Fibroblast of skin of scalp (primary cell): ENCODE results near the gene RAPGEF1.

Experiments used
- DNase-seq: peaks from one replicate; pipeline ENCODE4 v3.0.0-alpha.2; 2013

RAPGEF1 gene

DNA sequence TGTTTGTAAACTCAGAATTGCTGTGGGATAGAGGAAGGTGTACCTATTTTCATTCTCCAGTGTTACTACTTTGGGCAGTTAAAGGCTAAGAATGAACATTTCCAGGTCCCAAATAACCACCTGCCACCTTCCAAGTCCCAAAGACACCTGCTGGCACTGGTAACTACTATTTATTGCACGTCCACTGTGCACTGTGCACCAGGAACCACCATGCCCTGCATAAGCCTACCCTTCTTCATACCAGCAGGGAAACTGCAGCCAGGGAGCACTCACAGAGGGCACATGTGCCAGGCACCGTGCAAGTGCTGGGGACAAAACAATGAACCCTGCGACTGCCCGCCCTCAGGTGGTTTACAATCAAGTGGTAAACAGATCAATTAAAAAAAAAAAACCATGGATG is 34.9 kb downstream of the RAPGEF1 start:
- no peak for DNase-seq

DNA sequence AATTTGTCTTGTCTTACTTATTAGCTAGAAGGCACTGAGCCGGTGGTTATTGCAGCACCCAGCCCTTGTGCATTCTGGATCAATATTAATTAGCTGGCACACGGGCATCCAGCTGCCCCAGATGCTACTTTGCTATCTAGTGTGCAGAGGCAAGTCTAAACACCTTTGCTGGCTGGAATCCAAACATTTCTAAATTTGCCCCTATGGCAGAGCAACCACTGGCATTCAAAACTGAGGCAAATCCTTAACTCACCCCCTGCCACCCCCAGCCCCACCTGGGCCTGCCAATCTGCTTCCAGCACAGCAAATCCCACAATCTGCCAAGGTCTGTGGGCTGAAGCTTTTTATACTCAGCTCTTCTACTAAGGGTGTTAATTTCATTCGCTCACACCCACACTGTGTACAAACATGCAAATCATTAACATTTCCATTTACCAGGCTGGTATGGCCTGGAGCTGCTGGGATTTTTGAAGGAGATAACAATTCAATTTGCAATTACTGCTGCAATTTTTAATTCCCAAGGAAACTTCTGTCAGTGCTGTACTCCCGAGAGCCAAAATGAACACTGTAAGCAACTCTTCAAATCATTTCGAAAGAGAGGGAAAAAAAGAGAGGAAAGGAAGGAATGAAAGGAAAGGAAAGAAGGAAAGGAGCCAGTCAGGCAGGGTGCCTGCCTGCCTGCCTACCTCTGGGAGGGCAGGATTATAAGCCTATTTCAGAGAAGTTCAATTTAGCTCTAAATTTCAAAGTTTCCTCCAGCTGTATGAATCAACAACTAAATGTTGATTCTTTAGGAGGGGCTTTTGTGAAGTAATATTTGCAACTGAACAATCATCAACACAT is 35.5 kb downstream of the RAPGEF1 start:
- DNase-seq, result no peak

DNA sequence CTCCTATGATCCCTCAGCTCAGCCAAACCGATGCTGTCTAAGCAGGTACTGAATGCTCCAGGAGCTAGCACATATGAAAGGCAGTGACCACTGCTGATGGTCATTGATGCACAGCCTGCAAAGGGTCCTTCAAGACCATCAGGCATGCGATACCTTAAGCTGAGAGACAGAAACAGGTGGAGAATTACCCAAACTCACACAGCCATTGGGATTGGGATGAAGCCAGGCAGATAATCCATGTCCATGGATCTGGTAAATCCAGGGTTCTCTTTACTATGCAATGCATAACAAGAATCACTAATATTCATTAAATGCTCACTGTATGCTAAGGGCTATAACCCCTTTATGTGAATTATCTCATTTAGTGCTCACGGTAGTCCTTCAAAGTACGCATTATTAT is 36.2 kb downstream of the RAPGEF1 start:
- no peak for DNase-seq

DNA sequence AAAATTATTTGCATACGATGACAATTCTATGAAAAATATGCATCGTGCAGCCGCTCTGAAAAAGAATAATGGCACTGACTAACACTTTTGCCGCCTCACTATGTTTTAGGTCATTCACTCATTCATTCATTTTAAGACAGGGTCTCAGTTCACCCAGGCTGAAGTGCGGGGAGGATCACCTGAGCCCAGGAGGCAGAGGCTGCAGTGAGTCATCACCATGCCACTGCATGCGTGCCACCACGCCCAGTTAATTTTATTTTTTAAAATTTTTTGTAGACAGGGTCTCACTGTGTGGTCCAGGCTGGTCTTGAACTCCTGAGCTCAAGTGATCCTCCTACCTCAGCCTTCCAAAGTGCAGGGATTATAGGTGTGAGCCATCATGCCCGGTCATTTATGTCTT is 37.0 kb downstream of the RAPGEF1 start:
- DNase-seq, result no peak

DNA sequence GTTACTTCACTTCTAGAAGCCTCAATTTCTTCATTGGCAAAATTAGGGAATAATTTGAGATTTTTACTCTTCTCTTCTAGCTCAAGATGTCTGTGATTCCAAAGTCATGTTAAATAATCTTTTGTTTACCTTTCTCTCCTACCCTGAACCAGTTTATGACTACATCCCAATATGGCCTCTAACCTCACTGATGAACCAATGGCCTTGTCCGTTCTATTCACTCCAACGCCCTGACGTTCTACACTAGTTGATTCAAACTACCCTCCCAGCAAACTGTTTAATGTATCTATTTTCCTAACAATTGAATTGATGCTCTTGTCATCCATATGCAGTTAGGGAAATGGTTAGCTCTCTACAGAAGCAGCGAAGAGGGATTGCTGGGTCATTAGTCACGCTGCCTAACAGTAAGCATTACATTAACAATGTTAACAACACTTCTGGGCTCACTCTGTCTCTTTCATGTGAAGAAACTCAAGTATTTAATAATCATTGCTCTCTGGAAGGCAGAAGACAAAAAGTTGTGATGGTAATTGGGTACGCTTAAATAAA is 38.0 kb downstream of the RAPGEF1 start:
- peak; percentile 72 for DNase-seq

DNA sequence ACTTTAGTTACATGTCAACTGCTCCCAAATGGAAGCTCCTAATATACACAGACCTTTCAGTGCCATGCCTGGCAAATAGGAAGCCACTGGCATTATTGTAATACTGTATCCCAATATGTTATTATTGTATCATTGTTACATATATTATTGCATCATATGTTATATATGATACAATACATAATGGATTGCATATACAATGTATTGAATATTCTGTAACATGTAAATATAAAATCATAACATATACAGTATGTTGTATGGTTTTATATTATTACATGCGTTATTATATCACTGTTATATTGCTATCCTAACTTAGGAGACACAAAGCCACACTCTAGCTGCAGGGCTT is 38.5 kb downstream of the RAPGEF1 start:
- no peak for DNase-seq

DNA sequence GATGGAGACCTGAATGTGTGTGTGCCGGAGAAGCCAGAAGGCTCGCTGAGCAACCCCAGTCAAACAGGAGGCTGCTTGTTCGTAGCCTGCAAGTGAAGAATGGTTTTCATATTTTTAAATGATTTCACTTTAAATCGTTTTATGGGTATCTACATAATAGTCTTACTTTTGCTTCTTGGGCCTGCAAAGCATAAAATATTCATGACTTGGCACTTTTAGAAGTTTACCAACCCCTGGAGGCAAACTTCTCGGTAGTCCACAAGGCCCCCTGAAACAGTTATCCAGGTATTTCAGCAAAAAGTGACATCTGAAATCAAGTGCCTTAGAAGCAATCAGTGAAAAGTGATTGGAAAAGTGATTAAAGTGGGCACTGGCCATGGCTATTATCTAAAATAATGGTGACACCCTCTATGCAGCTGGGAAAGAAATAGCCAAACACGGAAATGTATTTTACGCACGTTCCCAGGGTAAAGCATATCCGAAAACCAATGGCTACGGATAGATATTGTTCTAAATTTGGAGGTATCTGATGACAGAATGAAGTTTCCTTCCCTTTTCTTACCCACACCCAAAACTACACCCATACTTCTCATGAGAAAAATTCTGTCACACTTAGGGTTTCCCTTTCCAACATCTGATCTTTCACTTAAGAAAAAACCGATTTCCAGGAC is 39.0 kb downstream of the RAPGEF1 start:
- DNase-seq, result no peak

DNA sequence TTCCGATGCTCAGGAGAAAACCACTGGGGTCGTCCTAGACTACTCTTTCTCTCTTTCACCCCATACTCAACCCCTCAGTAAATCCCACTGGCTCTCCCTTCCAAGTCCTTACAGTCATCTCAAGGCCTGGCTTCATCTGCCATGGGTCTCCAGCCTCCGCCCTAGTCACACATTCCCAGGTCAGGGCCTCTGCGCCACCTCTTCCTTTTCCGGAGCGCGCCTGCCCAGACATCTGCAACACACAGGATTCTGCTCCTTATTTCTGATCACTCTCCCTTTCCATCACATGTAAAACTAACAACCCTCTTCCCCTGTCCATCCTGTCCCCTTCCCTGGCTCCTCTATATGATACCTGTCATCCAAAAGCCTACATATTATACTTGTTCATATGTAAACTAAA is 39.8 kb downstream of the RAPGEF1 start:
- no peak for DNase-seq

DNA sequence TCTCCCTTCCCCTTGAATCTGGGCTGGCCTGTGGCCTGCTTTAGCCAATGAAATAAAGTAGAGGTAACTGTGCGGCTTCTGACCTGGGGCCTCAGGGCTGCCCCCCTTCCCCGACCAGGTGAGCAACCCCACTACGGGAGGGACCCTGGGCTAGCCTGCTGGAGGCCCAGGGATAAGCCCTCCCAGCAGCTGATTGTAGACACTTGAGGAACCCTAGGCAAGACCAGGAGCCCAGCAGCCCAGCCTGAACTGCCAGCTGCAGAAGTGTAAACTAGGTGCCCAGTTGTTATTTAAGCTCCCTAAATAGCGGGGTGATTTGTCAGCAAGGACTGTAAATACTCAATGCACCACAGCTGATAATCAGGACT is 41.3 kb downstream of the RAPGEF1 start:
- DNase-seq, result no peak

DNA sequence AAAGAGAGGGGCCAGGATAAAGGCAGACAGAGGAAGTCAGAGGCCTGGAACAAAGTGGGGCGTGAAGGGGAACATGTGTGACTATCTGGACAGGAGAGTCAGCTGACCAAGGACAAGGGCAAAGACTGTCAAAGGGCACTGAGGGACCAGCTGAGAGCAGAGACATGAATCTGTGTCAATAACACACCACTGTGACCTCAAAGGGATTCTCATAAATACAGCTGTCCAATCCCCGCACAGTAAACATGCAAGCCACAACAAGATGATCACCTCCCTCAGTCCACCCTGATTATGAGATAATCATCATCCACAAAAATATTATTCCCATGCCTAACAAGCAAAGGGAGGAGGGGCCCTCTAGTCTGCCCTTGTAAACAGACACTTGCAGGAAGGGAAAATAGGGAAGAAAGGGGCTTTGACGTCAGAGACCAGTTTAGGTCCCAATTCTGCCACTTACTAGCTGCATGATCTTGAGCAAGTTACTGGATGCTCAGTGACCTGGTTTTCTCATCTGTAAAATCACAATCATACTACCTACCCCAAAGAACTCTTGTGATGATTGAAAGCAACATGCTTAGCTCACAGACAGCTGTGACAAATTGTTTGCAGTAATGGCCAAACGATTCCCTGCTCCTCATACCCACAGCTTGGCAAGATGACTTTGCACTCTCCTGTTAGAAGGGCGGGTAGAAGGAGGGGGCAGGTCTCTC is 41.8 kb downstream of the RAPGEF1 start:
- DNase-seq, result no peak

DNA sequence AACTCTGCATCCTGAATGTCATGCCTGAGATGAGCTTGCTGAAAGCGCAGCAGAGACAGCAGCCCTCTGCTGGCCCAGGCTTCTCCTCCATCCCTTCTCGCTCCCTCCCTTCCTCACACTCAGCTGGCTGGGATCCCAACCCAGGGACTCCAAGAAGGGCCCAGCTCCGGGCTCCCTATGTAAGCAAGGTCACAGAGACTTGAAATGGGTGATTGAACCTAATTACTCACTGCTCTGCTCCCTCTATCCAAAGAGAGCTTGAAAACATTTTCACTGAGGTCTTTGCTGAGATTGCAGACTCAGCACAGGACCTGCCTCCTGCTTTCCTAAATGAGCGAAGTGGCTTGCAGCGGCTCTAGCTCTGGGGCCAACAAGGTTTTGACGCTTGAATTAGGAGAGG is 42.8 kb downstream of the RAPGEF1 start:
- DNase-seq, result peak; percentile 39

DNA sequence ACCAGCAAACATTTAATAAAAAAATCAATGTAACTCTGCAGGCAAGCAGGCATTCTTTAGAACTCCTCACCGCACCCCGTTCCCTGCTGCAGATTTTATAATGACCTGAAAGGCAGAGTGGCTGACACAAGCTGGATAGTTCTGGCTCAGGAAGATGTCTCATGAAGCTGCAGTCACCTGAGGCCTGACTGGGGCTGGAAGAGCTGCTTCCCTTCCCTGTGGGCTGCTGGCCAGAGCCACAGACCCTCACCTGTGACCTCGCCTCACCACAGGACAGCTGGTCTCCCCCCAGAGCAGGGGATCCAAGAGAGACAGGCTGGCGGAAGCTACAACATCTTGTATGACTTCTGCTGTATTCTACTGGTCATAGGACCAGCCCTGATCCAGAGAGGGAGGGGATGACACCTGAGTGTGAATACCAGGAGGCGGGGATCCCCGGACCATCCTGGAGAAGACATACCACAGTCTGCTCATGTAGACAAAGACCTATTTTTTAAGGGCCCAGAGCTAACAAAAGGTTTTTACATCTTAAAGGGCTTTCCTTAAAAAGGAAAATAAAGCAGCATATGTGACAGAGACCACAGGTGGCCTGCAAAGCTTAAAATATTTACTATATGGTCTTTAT is 43.9 kb downstream of the RAPGEF1 start:
- DNase-seq, result no peak

DNA sequence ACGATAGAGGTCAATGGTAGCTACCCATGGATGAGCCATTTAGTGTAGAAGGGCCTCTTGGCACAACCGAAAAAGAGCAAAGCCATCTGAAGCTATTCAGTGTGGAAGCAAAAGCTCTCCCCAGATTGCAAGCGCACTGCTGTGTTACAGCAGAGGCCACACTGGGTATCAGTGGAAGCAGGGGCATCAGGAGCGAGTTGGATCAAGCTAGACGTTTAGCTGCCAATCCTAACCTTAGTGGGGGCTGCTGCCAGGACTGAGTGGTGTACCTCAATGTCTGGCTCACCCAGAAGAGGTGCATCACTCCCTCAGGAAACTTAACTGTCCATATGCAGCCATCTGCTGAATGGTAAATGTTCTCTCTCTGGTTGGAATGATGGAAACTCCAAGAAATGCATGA is 44.5 kb downstream of the RAPGEF1 start:
- DNase-seq, result no peak

DNA sequence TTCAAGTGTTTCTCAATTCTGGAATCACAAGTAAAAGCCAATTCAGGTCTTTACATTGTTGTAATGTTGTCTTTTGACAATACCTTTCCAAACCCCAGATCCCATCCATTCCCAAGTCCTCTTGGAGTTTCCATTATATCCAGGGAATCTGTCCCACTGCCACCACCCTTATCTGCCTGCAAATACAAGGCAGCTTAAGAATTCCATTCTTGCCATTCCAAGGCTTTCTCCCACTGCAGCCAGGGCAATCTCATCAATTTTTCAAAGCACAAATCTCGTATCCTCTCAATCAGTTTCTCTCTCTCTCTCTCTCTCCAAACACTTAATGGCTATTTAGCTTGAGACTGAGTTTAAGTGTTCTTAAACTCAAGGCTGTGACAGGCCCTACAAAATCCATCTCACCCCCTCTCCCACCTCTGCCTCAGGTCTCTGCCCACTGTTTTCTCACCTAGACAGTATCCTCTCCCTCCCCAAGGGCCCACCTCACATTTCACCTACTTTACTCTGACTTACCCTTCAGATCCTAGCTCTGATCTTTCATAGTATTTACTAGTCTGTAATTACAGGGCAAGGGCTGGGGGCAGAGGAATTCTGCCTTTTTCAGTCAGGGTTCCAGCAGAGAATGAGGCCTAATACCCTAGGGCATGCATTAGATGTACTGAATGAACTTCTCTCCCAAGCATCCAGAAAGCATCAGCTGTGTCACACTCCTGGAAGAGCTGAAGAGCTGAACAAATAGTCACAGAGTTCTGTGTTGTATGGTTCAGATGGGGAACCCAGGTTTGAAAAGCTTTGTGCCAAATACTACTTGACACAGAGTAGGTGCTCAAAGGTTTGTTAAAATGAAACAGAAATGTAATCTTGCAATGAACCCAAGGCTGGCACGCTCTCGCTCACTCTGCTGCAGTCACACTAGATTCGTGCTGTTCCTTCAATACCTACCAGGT is 46.0 kb downstream of the RAPGEF1 start:
- DNase-seq, result no peak

DNA sequence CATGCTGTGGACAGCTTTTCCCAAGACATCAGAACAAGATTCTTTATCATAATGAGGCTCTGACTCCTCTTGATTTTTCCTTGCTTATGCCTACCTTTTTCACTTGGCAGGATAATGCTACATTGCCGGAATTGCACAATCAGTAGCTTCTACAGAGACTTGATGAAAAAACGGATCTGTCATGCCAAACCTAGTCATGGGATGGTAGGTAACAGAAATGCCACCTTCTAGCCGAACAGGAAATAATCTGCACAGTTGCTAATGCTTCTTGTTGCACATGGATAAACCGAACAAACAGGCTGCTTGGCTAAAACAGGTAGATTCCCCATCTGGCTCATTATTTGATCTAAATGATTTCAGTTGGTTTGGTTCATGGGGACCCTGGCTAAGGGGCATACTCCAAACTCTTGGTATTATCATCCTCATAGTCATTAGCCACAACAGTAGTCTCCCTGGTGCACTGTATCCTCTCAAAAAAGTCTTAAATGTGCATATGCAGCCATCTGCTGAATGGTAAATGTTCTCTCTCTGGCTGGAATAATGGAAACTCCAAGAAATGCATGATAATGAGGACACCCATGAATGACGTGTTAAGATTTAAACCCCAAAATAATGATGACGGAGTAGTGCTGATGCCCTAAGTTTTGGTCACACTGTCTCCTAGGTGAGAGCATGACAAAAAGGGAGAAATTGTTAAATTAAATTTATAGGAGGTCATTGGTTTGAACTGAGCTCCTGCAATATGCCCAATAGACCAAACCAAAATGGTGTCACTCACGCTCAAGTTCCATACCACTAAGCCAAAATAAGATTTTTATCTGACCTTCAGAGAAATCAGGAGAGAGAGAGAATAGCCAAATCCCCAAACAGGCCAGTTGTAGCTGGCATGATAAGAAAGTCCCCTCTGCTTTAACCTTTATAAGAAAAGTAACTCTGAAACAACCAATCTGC is 47.0 kb downstream of the RAPGEF1 start:
- no peak for DNase-seq

DNA sequence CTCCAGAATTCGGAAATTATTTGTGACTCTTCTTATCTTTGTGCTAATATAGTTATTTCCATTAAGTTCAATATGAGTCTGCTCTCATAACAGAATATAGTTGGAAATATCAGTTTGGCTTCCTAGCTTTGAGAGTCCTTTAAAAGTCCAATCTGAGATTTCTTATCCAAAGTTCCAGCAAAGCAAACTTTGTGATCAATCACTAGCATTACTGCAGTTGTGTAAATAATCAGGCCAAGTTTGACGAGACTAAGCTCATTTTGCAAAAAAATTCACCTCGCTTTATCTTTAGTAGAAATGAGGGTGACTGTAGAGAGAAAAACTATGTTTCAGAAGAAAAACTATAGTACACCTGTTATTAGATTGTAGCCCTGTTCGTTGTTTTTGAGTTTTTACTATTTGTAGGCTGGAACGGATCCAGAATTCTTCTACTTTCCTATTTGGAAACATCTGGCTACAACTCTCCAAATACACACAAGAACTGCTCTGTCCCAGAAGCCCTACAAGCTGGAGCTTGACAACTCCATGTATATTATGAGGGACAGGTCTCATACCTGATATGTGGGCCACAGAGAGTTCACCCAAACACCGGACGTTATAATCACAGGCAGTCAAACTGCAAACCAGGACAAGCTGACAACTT is 47.8 kb downstream of the RAPGEF1 start:
- DNase-seq, result no peak

DNA sequence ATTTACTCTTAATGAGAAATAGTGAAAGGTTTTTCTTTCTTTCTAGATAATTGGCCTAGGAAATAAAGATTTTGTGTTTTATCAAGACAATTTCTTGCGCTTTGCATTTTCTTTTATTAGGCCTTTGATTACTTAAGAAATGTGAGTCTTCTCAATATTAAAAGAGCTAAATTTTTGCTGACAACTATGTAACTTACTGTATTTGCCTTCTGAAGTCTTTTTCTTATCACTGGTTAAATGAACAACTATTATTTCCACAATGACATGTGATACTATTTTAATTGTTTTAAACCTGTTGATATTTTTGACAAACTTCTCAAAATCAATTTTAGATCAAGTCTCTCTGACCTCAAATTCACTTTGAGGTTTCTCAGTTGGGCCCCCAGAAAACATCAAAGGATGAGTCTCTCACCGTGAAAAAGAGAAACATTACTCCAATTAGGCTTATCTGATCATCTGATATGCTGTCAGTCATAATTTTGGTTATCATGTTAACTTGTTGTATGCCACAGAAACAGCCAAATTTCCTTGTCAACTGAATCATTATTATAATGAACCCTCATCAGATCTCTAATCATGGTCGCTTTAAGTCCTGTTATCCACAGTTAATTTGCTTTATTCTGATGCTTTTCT is 48.8 kb downstream of the RAPGEF1 start:
- no peak for DNase-seq

DNA sequence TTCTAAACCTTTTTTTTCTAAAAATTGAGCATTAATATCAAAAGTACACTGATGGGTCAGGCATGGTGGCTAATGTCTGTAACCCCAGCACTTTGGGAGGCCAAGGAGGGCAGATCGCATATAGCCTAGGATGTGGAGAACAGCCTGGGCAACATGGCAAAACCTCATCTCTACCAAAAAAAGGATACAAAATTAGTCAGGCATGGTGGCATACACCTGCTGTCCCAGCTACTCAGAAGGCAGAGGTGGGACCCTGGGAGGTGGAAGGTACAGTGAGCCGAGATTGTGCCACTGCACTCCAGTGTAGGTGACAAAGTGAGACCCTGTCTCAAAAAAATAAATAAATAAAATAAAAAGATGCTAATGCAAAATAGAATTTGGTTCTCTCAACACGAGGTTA is 49.4 kb downstream of the RAPGEF1 start:
- no peak for DNase-seq

DNA sequence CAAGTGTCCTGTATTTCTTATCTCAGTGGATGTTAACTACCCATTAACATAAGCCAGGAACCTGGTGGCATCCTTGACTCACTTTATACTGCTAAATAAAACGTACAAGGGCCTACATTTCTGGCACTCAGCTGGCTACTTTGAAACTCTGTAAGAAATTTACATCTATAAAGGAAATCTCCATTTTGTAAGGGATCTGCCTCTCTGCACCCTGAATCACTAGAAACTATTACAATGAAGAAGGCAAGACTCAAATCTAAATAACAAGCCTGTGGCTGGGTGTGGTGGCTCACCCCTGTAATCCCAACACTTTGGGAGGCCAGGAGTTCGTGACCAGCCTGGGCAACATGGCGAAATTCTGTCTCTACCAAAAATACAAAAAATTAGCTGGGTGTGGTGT is 51.5 kb downstream of the RAPGEF1 start:
- DNase-seq, result no peak
